Urinary bladder (tissue), 4 donors: ENCODE data around the gene HS2ST1. TPM values are rescaled to one million over a fixed set of nuclear protein-coding genes. Genes with fewer than 3 reads are reported as not detected.
"Not testable (repeated sequence)": the region's sequence is repeated elsewhere in the genome, so short reads cannot be mapped to it uniquely, and the experiment has no call there.

Experiments used
- DNase-seq: peaks from one replicate; pipeline ENCODE4 v3.0.0-alpha.2; 2015; ENCODE audit errors: extremely low spot score
- H3K27ac ChIP-seq: one replicate; pipeline ENCODE4 v1.5.1; 2013; ENCODE audit warnings: low read depth, mild to moderate bottlenecking, moderate library complexity
- H3K36me3 ChIP-seq: one replicate; pipeline ENCODE4 v1.6.1; 2013; ENCODE audit warnings: mild to moderate bottlenecking, moderate library complexity; ENCODE audit not compliant: insufficient read depth
- H3K4me1 ChIP-seq: one replicate; pipeline ENCODE4 v1.6.1; 2013; ENCODE audit warnings: mild to moderate bottlenecking, moderate library complexity; ENCODE audit not compliant: insufficient read depth
- H3K4me3 ChIP-seq: one replicate; pipeline ENCODE4 v1.5.1; 2013; ENCODE audit warnings: low read depth, low read length
- WGBS: extraction: QIAGEN DNeasy Blood & Tissue Kit; methylation state at CpG from one replicate; pipeline ENCODE4 v1.1.7; 2013; 5-methylcytosine and 5-hydroxymethylcytosine counted together
- polyA plus RNA-seq: library from polyadenylated mRNA; stranded (reverse); fragments of 200-250 nt; gene quantifications from one replicate; pipeline ENCODE4 v1.2.3, GENCODE V29; 2013
- total RNA-seq: library from RNA; depleted of rRNA; stranded (reverse); fragments of >200 nt; gene quantifications from one replicate; pipeline ENCODE4 v1.2.3, GENCODE V29; 2014
- donor health status: healthy with polysubstance abuse.
- donor health status: healthy.

The HS2ST1 gene
- 36.9 TPM for total RNA-seq
- polyA plus RNA-seq, result 12.1 TPM

DNA sequence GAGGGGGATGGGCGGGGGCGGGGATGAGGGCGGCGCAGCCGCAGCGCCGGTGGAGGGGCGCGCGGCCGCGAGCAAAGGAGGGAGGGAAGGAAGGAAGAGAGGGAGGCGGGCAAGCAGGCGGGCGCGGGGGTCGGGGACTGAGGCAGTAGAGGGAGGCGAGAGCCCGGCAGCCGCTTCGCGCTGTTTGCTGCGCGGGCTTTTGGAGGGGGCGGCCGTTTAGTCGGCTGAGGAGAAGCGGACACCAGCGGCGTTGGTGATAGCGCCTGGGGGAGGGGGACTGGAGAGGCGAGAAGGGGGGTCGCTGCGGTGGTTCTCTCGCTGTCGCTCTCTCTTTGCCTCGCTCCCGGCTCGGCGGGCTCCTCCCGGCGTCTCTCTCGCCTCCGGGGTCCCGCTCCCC is at the start of gene HS2ST1:
Gene HS2ST1, plus strand, starts transcription at position 35 of the 397 bp plus-strand sequence.
- no peak for DNase-seq
- Histone ChIP-seq H3K4me3 (peak within 1 kb of the TSS; percentile 93), H3K36me3 (no peaks in the 10 kb centered on the region), H3K4me1 (no peaks in the 10 kb centered on the region), H3K27ac (peak within 1 kb of the TSS; percentile 85)
- WGBS, result under 1% methylated on average over 45 of the region's 45 CpGs

DNA sequence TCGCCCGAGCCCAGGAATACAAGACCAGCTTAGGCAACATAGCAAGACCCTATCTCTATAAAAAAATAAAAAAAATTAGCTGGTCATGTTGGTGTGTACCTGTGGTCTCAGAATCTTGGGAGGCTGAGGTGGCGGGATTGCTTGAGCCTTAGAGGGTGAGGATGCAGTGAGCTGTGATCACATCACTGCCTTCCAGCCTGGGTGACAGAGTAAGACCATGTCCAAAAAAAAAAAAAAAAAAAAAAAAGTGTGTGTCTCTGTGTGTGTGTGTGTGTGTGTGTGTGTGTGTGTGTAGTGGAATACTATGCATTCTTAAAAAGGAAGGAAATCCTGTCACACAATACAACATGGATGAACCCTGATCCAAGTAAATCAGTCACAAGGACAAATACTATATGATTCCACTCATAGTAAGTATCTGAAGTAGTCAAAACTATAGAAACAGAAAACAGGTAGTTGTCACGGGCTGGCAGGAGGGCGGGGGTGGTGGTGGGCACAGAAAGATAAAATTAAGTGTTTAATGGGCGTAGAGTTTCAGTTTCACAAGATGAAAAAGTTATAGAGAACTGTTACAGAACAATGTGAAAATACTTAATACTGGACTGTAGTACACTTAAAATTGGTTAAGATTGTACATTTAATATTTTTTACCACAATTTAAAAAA is 48.3 kb upstream of the HS2ST1 start:
- Histone ChIP-seq H3K36me3 (no peaks in the 10 kb centered on the region), H3K4me1 (no peaks in the 10 kb centered on the region), H3K27ac (no peak overlapping the region), H3K4me3 (no peak overlapping the region)
- no peak for DNase-seq
- 80% methylated on average over 6 of the region's 6 CpGs for WGBS

DNA sequence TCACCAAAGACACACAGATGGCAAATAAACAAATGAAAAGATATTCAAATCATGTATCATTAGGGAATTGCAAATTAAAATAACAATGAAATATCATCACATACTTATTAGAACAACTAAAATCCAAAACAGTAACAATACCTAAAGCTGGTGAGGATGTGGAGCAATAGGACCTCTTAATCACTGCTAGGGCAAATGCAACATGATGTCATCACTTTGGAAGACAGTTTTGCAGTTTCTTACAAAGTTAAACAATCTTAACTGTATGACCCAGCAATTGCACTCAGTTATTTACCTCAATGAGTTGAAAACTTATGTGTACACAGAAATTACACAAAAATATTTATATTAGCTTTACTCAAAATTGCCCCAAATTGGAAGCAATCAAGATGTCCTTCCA is 47.8 kb upstream of the HS2ST1 start:
- H3K27ac ChIP-seq, result no peak overlapping the region
- H3K36me3 ChIP-seq, result no peaks in the 10 kb centered on the region
- no peaks in the 10 kb centered on the region for H3K4me1 ChIP-seq
- no peak overlapping the region for H3K4me3 ChIP-seq
- no peak for DNase-seq

DNA sequence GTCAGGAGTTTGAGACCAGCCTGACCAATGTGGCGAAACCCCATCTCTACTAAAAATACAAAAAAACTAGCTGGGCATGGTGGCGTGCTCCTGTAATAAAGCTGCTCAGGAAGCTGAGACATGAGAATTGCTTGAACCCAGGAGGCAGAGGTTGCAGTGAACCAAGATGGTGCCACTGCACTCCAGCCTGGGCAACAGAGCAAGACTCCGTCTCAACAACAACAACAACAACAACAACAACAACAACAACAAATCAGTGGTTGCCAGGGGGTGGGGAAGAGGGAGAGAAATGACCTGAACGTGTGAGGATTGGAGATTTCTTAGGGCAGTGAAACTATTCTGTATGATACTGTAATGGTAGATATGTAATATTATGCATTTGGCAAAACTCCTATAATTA is 47.2 kb upstream of the HS2ST1 start:
- H3K4me1 ChIP-seq, result not testable (repeated sequence)

DNA sequence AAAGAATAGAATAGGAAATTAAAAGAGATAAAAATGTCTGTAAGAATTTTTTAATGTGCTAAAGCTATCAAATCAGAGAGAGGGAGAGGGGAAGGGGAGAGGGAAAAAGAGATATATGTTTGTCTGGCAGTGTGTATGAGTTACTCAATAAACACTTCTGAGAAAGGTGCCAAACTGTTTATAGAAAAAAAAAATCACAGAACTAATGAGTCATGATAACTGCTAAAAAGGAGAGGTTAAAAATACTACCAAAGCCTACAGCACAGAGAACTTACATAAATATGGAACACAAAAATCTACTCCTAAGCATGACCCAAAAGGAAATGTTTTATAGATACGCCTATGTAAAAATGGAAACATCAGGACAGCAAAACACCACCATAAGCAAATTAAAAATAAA is 46.0 kb upstream of the HS2ST1 start:
- WGBS, result 92% methylated on average over 1 of the region's 1 CpG

More for the DNA sequence above, 47.2 kb upstream of the HS2ST1 start:
- not testable (repeated sequence) for H3K36me3 ChIP-seq, H3K27ac ChIP-seq, H3K4me3 ChIP-seq, DNase-seq
- 96% methylated on average over 4 of the region's 4 CpGs for WGBS

DNA sequence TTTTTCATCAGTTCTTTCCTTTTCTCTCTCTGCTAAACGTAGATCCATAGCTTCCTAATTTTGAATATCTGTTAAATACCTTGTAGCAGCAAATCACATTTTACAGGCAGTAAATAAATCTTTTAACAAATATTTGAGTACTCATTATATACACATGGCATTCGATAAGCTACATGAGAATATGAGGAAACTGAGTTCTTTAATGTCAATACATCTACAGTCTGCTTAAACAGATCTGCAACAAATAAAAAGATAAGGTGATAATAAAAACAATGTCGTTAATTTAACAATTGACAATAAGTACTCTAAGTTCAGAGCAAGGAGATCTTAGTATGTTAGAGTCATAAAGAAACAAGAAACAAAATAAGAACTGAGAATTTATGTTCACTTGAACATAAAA is 43.4 kb upstream of the HS2ST1 start:
- H3K4me3 ChIP-seq, result no peak overlapping the region
- H3K4me1 ChIP-seq, result no peaks in the 10 kb centered on the region
- no peak for DNase-seq
- 84% methylated on average over 3 of the region's 3 CpGs for WGBS
- no peaks in the 10 kb centered on the region for H3K36me3 ChIP-seq
- H3K27ac ChIP-seq, result no peak overlapping the region

More for the DNA sequence above, 46.0 kb upstream of the HS2ST1 start:
- Histone ChIP-seq H3K27ac (no peak overlapping the region), H3K4me3 (no peak overlapping the region), H3K4me1 (no peaks in the 10 kb centered on the region), H3K36me3 (no peaks in the 10 kb centered on the region)
- no peak for DNase-seq

DNA sequence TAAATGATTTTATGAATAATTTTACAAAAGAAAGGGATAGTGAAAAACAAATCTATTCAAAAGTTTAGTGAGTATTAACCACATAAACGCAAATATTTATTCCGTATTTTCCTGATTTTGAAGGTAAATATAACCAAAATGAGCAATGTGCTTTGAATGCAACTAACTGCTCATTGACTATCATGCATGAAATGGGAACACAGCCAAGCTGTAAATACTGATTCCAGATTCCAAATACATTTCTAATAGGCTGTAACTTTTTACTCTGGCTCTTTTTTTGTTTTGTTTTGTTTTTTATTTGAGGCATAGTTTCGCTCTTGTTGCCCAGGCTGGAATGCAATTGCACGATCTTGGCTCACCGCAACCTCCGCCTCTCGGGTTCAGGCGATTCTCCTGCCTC is 42.3 kb upstream of the HS2ST1 start:
- no peak overlapping the region for H3K4me3 ChIP-seq
- H3K36me3 ChIP-seq, result no peaks in the 10 kb centered on the region
- H3K27ac ChIP-seq, result no peak overlapping the region
- H3K4me1 ChIP-seq, result no peaks in the 10 kb centered on the region
- 72% methylated on average over 8 of the region's 8 CpGs for WGBS
- no peak for DNase-seq

DNA sequence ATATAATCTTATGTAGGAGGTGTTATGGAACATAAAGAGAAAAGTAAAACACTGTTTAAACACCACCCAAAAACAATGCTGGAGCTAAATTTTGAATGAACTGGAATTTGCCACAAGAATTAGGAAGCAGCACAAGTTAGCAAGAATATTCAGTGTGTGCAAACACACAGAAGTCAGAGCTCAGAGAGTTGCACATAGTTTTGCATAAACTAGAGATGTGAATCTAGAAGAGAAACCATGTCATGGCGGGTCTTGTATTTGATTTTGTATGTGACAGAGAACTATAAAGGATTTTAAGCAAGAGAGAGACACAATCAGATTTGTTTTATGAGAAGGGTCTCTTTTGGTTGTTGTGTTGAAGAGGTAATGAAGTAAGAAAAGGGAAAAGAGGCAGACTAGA is 38.7 kb upstream of the HS2ST1 start:
- Histone ChIP-seq H3K4me3 (no peak overlapping the region), H3K27ac (no peak overlapping the region), H3K4me1 (no peaks in the 10 kb centered on the region), H3K36me3 (no peaks in the 10 kb centered on the region)
- no peak for DNase-seq
- 95% methylated on average over 1 of the region's 1 CpG for WGBS

DNA sequence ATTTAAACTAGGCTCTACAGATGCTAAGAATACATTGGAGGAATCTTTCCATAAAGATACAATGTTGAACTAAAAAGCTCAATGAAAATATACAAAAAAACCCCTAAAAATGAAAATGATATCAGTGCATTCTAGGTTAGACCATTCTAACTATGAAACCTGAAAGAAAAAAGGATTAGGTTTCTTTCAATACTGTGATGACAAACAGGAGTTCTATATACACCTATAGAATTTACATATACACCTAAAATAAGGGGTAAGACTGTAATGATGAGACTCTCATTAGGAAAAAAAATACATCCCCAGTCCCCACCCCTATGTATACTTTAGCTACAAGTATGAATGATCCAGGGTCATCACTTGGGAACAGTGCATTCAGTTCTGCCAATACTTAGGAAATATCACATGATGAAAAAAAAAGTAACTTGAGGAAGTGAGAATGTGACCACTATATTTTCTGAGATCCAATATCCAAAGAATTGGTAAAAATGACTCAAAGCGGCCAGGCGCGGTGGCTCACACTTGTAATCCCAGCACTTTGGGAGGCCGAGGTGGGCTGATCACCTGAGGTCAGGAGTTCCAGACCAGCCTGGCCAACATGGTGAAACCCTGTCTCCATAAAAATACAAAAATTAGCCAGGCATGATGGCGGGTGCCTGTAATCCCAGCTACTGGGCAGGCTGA is 26.8 kb upstream of the HS2ST1 start:
- no peak for DNase-seq
- Histone ChIP-seq H3K4me1 (no peaks in the 10 kb centered on the region), H3K4me3 (no peak overlapping the region), H3K36me3 (no peaks in the 10 kb centered on the region), H3K27ac (no peak overlapping the region)
- 90% methylated on average over 5 of the region's 5 CpGs for WGBS

DNA sequence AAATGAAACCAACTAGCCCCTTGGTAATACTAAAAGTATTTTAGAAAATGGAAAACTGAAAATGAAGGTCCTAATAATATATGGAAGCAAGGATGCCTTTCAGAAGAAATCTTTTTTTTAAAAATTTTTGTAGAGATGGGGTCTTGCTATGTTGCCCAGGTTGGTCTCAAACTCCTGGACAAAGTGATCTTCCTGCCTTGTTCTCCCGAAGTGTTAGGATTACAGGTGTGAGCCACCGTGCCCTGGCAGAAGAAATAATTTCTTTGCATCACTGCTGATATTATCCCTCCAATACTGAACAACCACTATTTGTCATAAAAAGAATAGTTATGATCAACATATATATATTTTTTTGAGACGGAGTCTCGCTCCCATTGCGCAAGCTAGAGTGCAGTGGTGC is 26.1 kb upstream of the HS2ST1 start:
- peaks cover 1% of the 10 kb centered on the region for H3K36me3 ChIP-seq
- 98% methylated on average over 5 of the region's 5 CpGs for WGBS
- H3K27ac ChIP-seq, result no peak overlapping the region
- no peak overlapping the region for H3K4me3 ChIP-seq
- H3K4me1 ChIP-seq, result no peaks in the 10 kb centered on the region
- DNase-seq, result no peak

DNA sequence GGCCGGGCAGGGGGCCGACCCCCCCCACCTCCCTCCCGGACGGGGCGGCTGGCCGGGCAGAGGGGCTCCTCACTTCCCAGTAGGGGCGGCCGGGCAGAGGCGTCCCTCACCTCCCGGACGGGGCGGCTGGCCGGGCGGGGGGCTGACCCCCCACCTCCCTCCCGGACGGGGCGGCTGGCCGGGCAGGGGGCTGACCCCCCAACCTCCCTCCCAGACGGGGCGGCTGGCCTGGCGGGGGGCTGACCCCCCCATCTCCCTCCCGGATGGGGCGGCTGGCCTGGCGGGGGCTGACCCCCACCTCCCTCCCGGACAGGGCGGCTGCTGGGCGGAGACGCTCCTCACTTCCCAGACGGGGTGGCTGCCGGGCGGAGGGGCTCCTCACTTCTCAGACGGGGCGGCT is 15.0 kb upstream of the HS2ST1 start:
- DNase-seq, H3K4me3 ChIP-seq, H3K36me3 ChIP-seq, H3K27ac ChIP-seq, H3K4me1 ChIP-seq: not testable (repeated sequence)
- WGBS, result 91% methylated on average over 21 of the region's 33 CpGs

DNA sequence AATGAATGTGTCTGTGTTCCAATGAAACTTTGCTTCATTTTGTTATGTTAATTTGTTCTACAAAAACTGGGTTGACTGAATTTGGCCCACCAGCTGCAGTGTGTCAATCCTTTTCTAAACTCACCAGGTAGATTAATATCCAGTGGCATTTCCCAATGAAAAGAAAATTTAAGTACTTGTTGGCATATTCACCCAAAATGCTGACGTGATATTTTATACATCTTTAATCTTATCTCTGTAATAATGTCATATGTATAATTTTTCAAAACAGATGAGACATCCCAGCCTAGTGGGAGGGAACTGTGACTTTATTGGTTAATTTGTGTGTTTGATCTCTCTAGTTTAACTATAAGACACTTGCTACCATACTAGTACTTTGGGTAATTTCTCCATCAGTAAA is 8.6 kb upstream of the HS2ST1 start:
- 20% methylated on average over 1 of the region's 1 CpG for WGBS
- H3K27ac ChIP-seq, result no peak overlapping the region
- H3K4me1 ChIP-seq, result no peaks in the 10 kb centered on the region
- no peak overlapping the region for H3K4me3 ChIP-seq
- H3K36me3 ChIP-seq, result peaks cover 2% of the 10 kb centered on the region
- DNase-seq, result no peak

DNA sequence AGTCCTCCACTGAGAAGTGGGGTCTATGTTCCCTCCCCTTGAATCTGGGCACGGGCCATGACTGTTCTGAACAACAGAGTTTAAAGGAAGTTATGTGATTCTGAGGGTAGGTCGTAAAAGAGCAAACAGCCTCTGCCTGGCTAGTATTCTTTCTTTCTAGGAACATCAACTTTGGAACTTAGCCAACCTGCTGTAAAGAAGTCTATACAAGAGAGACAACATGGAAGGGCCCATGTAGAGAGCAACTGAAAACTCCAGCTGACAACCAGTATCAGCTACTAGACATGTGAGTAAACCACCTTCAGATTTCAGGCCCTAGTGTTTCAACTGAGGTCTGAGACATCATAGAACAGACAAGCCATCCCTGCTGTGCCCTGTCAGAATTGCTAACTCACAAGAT is 8.0 kb upstream of the HS2ST1 start:
- WGBS, result 14% methylated on average over 2 of the region's 2 CpGs
- Histone ChIP-seq H3K36me3 (peaks cover 2% of the 10 kb centered on the region), H3K4me3 (no peak overlapping the region), H3K4me1 (no peaks in the 10 kb centered on the region), H3K27ac (no peak overlapping the region)
- no peak for DNase-seq

DNA sequence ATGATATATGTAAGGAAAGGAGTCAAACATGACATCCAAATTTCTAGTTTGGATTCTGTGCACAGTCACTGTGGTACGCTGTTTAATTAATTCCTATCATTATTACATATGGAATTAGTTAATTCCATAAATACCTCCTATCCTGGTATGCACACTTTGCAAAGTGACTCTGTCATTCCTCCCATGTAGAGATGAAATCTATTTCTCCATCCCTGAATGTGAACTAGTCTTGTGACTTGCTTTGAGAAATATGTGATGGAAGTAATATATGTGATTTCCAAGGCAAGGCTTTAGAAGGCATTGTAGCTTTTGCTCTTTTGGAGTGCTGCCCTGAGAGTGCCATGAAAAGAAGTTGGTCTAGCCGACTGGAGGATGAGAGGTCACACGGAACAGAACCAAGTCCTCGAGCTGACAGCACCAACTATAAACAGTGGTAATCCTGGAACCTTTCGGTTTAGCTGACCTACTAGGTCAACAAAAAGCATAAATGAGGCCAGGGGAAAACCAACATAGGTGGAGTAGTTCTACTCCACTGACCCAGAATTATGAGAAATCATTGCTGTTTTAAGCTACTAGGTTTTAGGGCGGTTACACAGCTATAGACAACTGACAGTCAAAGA is 2.0 kb upstream of the HS2ST1 start:
- no peaks in the 10 kb centered on the region for H3K36me3 ChIP-seq
- no peak for DNase-seq
- no peak overlapping the region for H3K4me3 ChIP-seq
- no peak overlapping the region for H3K27ac ChIP-seq
- H3K4me1 ChIP-seq, result no peaks in the 10 kb centered on the region
- WGBS, result 39% methylated on average over 6 of the region's 6 CpGs
